GM21526 (cell line): ENCODE data around the gene RAE1.

ENCODE experiments used
- ATAC-seq: cut with Tn5 transposase; IDR thresholded peaks from one replicate; pipeline ENCODE4 v1.9.1; 2021; ENCODE audit warnings: moderate library complexity; ENCODE audit not compliant: unreplicated experiment, low FRiP score

Gene RAE1

GRCh38 chr20:57369596-57369995 lies 18.5 kb downstream of the RAE1 start:
- no peak for ATAC-seq

GRCh38 chr20:57370316-57370715 lies 19.3 kb downstream of the RAE1 start:
- ATAC-seq = no peak

DNA sequence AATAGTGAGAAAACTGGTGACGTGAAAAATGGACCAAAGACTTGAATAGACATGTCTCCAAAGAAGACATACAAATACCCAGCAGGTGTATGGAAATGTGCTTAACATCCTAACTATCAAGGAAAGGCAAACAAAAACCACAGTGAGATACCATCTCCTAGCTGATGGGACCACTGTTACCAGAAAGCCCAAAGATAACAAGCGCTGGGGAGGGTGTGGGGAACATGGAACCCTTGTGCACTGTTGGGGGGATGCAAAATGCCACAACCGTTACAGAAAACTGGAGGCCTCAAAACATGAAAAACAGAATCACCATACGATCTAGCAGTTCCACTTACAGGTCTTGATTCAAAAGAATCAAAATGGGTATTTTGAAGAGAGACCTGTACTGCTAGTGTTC lies 20.3 kb downstream of the RAE1 start:
- ATAC-seq = no peak

GRCh38 chr20:57372157-57372556 lies 21.1 kb downstream of the RAE1 start:
- ATAC-seq = no peak

DNA sequence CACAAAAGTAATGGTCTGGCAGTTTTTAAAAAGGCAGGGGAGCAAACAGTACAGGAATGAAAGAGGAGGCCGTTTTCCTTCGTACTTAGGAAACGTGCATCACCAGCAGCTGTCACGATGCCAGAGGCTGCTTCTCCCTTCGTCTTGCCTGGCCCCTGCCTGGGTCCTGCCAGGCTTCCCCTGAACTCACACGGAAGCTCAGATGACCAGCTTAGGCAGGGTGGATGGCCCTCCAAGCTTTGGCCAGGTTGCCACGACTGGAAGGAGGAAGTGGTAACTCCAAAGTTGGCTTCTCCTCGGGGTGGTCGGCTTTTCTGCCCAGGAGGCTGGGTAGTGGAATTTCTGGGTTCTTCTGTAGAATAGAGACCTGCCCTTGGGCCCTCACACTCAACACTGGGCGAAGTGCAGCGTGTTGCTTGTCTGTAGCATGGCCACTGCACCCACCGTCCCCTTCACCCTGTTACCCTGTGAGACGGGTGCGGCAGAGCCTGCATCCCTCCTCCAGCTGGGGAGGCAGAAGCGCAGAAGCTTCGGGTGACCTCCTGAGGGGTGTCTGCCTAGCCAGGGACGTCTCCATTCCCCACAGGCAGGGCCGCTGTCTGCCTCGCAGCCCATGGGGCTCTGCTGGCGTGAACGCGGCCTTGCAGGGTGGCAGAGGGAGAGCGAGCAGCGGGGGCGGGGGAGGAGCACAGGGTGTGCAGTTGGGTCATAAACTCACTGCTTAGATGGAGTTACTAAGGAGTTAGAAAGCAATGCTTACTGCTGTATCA lies 21.7 kb downstream of the RAE1 start:
- ATAC-seq = no peak

DNA sequence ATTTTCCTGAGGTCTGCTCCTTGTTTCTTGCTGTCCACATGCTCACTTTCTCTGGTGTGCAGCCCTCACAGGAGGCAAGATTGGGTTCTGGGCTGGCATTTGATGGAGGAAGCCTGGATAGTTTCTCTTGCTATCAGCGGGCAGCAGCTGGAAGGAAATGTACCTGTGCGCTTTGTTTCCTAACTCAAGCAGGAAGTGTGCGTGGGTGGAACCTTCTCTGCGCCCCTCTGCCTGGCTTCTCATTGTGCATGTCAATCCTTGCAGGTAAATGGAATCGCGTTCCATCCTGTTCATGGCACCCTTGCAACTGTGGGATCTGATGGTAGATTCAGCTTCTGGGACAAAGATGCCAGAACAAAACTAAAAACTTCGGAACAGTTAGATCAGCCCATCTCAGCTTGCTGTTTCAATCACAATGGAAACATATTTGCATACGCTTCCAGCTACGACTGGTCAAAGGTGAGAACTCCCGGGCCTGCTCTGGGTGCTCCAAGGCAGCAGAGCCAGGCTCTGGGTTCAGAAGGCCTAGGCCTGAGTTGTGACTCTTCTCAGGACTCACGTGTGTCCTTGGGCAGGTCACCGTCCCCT lies 23.4 kb downstream of the RAE1 start:
- ATAC-seq = no peak

GRCh38 chr20:57374931-57375651 lies 24.0 kb downstream of the RAE1 start:
- ATAC-seq = no peak

- no peak for ATAC-seq
Observed at GRCh38 chr20:57375652-57376230, 24.7 kb downstream of the RAE1 start.

DNA sequence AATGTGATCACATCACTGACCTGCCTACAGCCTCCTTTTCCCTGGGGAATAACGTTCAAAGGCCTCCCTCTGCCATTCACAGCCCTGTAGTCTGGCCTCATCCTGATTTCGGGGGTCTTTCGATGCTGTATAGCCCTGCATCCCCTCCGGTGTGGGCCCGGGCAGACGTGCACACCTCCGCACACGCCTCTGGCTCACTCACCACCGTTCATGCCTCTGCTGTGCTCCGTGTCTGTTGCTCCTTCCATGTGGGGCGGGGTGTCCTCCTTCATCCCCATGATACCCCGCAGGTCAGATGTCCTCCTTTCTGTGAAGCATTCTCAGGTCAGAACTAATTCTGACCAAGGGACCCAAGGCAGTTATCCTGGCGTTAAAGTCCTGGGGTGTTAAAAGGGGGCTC lies 26.3 kb downstream of the RAE1 start:
- no peak for ATAC-seq

- no peak for ATAC-seq
Observed at GRCh38 chr20:57378107-57378506, 27.1 kb downstream of the RAE1 start.

- ATAC-seq = no peak
Observed at GRCh38 chr20:57378646-57379262, 27.7 kb downstream of the RAE1 start.

DNA sequence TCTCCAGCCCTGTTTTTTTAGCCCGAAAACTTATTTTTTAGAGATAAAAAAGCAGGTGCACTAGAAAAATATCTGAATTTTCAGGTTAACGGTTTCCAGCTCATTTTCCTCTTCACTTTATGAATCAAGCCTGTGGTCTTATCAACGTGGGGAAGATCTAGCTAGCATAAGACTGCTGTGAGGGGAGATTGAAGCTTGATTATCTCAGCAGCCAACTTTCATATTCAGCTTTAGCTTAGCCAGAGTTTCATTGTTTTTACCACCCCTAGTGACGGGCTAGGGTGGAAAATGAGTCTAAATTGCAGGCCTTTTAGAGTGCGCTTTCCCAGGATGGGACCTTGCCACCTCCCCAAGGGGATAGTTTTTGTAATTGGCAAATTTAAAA lies 28.2 kb downstream of the RAE1 start:
- ATAC-seq = no peak

DNA sequence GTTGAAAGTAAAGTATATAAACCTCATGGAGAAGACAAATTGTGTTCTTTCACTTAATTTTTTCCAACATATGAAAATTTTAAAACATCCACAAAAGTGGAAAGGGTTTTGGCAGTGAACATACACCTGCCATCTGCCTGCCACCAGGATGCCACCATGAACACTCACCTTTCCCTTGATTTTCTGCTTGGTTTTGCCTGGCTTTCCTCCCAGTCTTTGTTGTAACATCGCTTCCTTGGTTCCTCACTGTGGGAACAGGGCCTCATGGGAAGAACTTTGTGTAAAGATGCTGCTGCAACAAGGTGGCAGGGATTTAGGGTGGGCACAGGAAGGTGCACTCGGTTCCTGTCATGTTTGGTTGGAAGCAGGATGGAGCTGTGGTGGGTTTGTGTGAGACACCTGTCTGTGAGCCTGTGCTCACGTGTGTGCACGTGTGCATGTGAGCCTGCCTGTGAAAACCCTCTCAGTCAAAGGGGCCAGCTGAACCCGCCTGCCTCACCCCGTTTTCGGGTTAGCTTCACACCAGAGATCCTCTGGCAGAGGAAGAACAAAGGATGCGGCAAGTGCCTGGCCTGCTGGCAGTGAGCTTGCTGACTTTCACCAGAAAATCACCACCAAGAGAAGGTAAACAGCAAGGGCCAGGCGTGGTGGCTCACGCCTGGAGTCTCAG lies 29.2 kb downstream of the RAE1 start:
- ATAC-seq = no peak

DNA sequence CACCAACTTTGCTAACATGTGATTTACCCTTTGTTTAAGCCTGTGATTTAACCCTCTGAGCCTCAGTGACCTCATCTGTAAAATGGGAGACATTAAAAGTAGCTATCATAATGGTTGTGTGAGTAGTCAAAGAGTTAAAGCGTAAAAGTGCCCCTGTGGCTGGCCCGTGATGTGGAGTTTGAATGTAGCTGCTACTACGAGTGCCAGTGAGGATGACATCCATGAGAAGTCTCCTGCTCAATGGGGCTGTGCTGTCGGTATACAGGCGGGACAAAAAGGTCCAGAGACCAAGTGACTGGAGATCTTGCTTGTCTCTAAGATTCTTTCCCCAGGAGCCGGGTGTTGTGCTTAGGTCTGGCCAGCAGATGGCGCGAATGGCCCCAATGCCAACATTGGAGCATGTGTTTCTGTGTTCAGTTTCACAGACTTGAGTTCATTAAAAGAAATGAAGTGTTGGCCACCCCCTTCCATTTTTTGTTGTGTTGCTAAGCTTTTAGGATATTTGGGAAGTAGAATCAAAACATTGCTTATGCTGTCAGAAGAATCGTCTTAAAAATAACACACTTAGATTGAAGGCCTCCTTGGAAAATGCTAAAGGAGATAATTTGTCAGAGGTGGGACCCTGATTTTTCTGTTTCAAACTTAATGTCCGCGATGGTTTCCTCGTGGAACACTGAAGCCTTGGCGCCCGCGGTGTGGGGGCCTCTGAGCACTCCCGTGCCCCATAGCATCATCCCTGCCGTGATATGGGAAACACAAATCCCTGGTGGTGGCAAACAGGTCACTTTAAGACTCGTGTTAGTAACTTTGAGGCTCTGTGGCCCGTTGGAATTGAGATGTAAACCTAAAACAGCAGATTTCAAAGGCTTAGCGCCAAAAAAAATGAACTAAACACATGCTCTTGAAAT lies 30.8 kb downstream of the RAE1 start:
- no peak for ATAC-seq

DNA sequence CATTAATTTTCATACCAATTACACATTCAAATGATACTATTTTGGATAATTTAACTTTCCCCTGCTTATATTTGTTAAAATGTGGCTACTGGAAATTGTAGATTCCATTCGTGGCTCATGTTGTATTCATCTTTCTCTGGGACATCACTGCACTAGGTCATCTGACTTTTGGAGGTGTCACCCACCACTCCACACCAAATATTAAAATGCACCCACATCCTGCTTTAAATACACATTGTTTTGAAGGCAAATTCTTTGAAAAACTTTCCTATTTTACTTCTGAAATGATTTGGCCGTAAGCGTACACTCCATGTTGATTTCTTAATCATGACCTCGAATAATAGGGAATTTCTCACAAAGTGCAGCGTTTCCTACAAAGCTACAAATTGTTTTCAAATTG lies 31.5 kb downstream of the RAE1 start:
- no peak for ATAC-seq

GRCh38 chr20:57383447-57384347 lies 32.6 kb downstream of the RAE1 start:
- ATAC-seq = no peak

- no peak for ATAC-seq
Observed at GRCh38 chr20:57384486-57384885, 33.4 kb downstream of the RAE1 start.

DNA sequence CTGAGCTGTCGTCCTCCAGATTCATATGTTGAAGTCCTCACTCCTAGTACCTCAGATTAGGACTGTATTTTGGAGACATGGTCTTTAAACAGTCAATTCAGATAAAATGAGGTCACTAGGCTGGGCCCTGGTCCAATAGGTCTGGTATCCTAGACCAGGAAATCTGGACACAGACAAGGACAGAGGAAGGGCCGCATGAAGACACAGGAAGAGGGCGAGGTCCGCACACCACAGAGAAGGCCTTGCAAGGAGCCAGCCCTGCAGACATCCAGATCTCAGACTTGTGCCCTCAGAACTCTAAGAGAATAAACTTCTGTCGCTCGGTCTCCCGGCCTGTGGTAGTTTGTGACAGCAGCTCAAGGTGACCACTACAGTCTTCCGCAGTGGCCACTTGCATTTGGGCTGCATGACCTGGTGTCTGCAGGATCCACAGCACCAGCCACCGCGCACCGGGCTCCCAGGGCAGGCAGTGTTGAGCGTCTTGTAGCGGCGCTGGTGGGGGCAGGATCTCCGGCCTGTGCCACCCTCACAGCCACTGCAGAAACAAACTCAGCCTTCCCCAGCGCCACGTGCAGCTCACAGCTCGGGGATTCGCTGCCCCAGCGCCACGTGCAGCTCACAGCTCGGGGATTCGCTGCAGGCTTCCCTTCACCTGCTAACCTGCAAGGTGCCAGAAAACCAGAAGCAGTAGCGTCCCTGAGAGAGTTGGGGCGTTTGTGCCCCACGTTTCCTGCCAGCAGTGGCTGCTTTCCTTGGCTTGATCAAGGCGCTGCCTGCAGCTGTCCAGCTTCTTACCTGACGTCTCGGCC lies 34.1 kb downstream of the RAE1 start:
- ATAC-seq = no peak
